ENCODE data around the gene HIPK4. TPM values are rescaled to one million over a fixed set of nuclear protein-coding genes. Genes with fewer than 3 reads are reported as not detected.
"Not testable (repeated sequence)": the region's sequence is repeated elsewhere in the genome, so short reads cannot be mapped to it uniquely, and the experiment has no call there.

The HIPK4 gene
- total and polyA plus RNA-seq, 9 of the 15 experiments (the other 6 are each of a cell fraction or from before 2014, with no cell fraction given): 0.06 to 0.09 TPM; not detected in 7

DNA sequence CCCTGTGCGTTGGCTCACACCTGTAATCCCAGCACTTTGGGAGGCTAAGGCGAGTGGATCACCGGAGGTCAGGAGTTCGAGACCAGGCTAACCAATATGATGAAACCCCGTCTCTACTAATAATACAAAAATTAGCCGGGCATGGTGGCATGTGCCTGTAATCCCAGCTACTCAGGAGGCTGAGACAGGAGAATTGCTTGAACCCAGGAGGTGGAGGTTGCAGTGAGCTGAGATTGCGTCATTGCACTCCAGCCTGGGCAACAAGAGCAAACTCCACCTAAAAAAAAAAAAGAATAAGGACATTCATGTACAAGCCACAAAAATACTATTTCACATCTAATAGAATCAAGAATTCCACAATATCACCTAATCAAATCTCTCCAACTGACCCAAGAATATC, 38.2 kb upstream of the HIPK4 start:
- H4K20me1 ChIP-seq (replicated peaks; ENCODE audit: control insufficient read depth, insufficient read depth, low read length); H3K27ac ChIP-seq (ENCODE audit: extremely low read depth, low read depth, low read length); H3K9ac ChIP-seq (ENCODE audit: insufficient read depth in 1 of 2, low read depth in 2 of 2, low read length in 2 of 2); intact Hi-C loops (cut with micrococcal nuclease); FAIRE-seq; H3K9me3 ChIP-seq (replicated peaks; ENCODE audit: control insufficient read depth, insufficient read depth, low read depth, low read length); CTCF ChIA-PET (ENCODE audit: low intra/inter-chr PET ratio); H3K9me1 ChIP-seq (ENCODE audit: control insufficient read depth, insufficient read depth, low read length); ATAC-seq; H3K4me2 ChIP-seq (ENCODE audit: insufficient read depth, low read length); BruUV-seq (replicated peaks); H3K36me3 ChIP-seq (ENCODE audit: control insufficient read depth, insufficient read depth, low read length); H3K27me3 ChIP-seq (ENCODE audit: control insufficient read depth in 2 of 2, insufficient read depth in 2 of 2, low read length in 2 of 2); H2AFZ ChIP-seq (ENCODE audit: low read depth, low read length); H3K4me3 ChIP-seq; in situ Hi-C loops (cut with MboI); DNase-seq (ENCODE audit: extremely low read depth in 1 of 4, low spot score in 3 of 4): not testable (repeated sequence)
- WGBS (ENCODE audit: insufficient coverage, low coverage, missing lambda C conversion rate): 87% methylated on average over 7 of the region's 7 CpGs
- Histone ChIP-seq H3K4me1 (replicated peaks in 1 of 2; ENCODE audit: control insufficient read depth in 2 of 2, insufficient read depth in 2 of 2, low read length in 2 of 2) (peaks cover 3 to 26% of the 10 kb centered on the region in 2 experiments; a peak in 4 of 5 replicates), H3K79me2 (ENCODE audit: control insufficient read depth, insufficient read depth, low read length) (peaks cover 27% of the 10 kb centered on the region)
- POLR2A ChIA-PET: interaction anchor here (0.6 to 2.6 kb wide), 2 partner anchors 15 to 780 kb away, joined by 3 to 25 read pairs; partner anchors contain the start of gene SERTAD3
- TF ChIP-seq CEBPB (tag; IDR thresholded peaks at IDR 0.05) (peak; percentile 71), CEBPG (CRISPR knock-in tag; IDR thresholded peaks at IDR 0.05) (peak; percentile 48; the same call in 1 of the 2 replicates), CEBPG (tag; conservative IDR thresholded peaks at IDR 0.05 in 1 of 2, IDR thresholded peaks at IDR 0.05 in 1 of 2) (peak in 1 of 2 experiments; percentile 48; a peak in 1 of 4 replicates)
- TF ChIP-seq, protein P1, sequence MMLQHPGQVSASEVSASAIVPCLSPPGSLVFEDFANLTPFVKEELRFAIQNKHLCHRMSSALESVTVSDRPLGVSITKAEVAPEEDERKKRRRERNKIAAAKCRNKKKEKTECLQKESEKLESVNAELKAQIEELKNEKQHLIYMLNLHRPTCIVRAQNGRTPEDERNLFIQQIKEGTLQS (IDR thresholded peaks at IDR 0.05): 0 out of 2 replicates have a peak, but pooled peaks have one; percentile 31
- TF ChIP-seq, protein P1 (CRISPR knock-in tag; conservative IDR thresholded peaks at IDR 0.05): not testable (repeated sequence)

Data from K562 (cell line).